Spleen (tissue), 13 donors: ENCODE results near the gene S100A13. TPM values are rescaled to one million over a fixed set of nuclear protein-coding genes. Genes with fewer than 3 reads are reported as not detected.
A peak's percentile ranks its signal among the peaks of the same experiment; 100 is the strongest.
"Not testable (repeated sequence)": the region's sequence is repeated elsewhere in the genome, so short reads cannot be mapped to it uniquely, and the experiment has no call there.

Experiments
- DNase-seq: peaks from one replicate; pipeline ENCODE4 v3.0.0-alpha.2; 2020
- H3K27ac ChIP-seq, 8 donors: fragments of 200-600 bp; sonication (generic) in 7 of 8; 1 replicate in 4 of 8; 2 replicates in 4 of 8; pipeline versions ENCODE4 v1.5.0 to v1.8.0; 2016 to 2021; ENCODE audit warnings: inconsistent platforms in 4 of 8, mild to moderate bottlenecking in 4 of 8, moderate library complexity in 1 of 8
- H3K27me3 ChIP-seq, 7 donors: fragments of 200-600 bp; sonication (generic) in 6 of 7; replicated peaks in 1 of 7; 1 replicate in 4 of 7; 2 replicates in 3 of 7; pipeline versions ENCODE4 v1.5.0 to v1.8.0; 2016 to 2021; ENCODE audit warnings: inconsistent platforms in 3 of 7, mild to moderate bottlenecking in 1 of 7
- H3K36me3 ChIP-seq, 6 donors: fragments of 200-600 bp; sonication (generic) in 5 of 6; 1 replicate in 4 of 6; 2 replicates in 2 of 6; pipeline versions ENCODE4 v1.5.0 to v1.8.0; 2016 to 2021; ENCODE audit warnings: inconsistent platforms in 2 of 6
- H3K4me1 ChIP-seq, 6 donors: fragments of 200-600 bp; sonication (generic) in 5 of 6; 1 replicate in 3 of 6; 2 replicates in 3 of 6; pipeline versions ENCODE4 v1.5.0 to v1.8.0; 2016 to 2021; ENCODE audit warnings: inconsistent platforms in 3 of 6
- H3K4me3 ChIP-seq, 8 donors: fragments of 200-600 bp; sonication (generic) in 7 of 8; 1 replicate in 4 of 8; 2 replicates in 4 of 8; pipeline versions ENCODE4 v1.5.0 to v1.8.0; 2016 to 2021; ENCODE audit warnings: inconsistent platforms in 4 of 8, mild to moderate bottlenecking in 4 of 8, moderate library complexity in 2 of 8
- H3K9me3 ChIP-seq, 8 donors: fragments of 200-600 bp; sonication (generic) in 7 of 8; 1 replicate in 4 of 8; 2 replicates in 4 of 8; pipeline versions ENCODE4 v1.5.0 to v1.8.0; 2016 to 2021; ENCODE audit warnings: inconsistent platforms in 4 of 8
- CTCF ChIP-seq, 11 experiments: fragments of 200-600 bp in 7 of 11; fragments of 450-650 bp in 4 of 11; sonication (generic) in 4 of 11; IDR thresholded peaks in 8 of 11; conservative IDR thresholded peaks in 3 of 11; 1 replicate in 7 of 11; 2 replicates in 4 of 11; pipeline versions ENCODE4 v1.4.0 to v1.8.0; 2016 to 2021; ENCODE audit warnings: antibody characterized with exemption in 11 of 11, inconsistent platforms in 4 of 11, mild to moderate bottlenecking in 1 of 11
- POLR2A ChIP-seq, 3 donors: fragments of 450-650 bp; IDR thresholded peaks; one replicate each; pipeline ENCODE4 v1.5.1; 2017; ENCODE audit warnings: antibody characterized with exemption in 3 of 3, mild to moderate bottlenecking in 1 of 3
- POLR2AphosphoS5 ChIP-seq, 3 donors: sonication (generic); formaldehyde crosslinking; IDR thresholded peaks; one replicate each; pipeline ENCODE4 v1.5.1; 2017; ENCODE audit warnings: antibody characterized with exemption in 3 of 3
- WGBS, 5 donors: extraction: QIAGEN DNeasy Blood & Tissue Kit in 3 of 5; methylation state at CpG; one replicate each; pipeline versions ENCODE4 v1.1.5 to v1.1.7; 2013 to 2018; 5-methylcytosine and 5-hydroxymethylcytosine counted together
- intact Hi-C: fragments of 100-400 bp; cut with DNase I; formaldehyde crosslinking; loops from one replicate; pipeline ENCODE4 v1.15.0; 2023; ENCODE audit warnings: low total_unique reads
- long read RNA-seq, 2 donors: transcript quantifications; one replicate each; lab custom pipeline, GENCODE V29; 2026
- polyA plus RNA-seq, 3 donors: library from polyadenylated mRNA; stranded (reverse); fragments of 200-250 nt; gene quantifications; one replicate each; pipeline ENCODE4 v1.2.1, GENCODE V29; 2013
- total RNA-seq, 7 donors: library from RNA; depleted of rRNA in 3 of 7; stranded (reverse); fragments of >200 nt in 3 of 7; fragmentation: NEBNext Ultra II Directional in 4 of 7; extraction: Animal tissue kit (Norgen Biotek cat#: 25700) in 4 of 7; gene quantifications; one replicate each; pipeline versions ENCODE4 v1.1.0 to v1.2.1, GENCODE V29; 2016 to 2021
- donor health status: healthy with polysubstance abuse.
- donor health status: DM: no; HTN: no; CAD: no; lungs with moderate emphysema.
- donor health status: DM: no; HTN: no; CAD: no.
- donor health status: Bipolar disorder and iron deficiency.
- donor health status: healthy.
- donor health status: DM: no; HTN: no; CAD: no.
- donor health status: DM: yes; HTN: yes; CAD: no.

The S100A13 gene
- total RNA-seq (100 to 1,000 TPM in 1 of 7 donors, 10 to 100 TPM in 6; 48.8 to 103 (median 72.4) TPM), polyA plus RNA-seq (100 to 1,000 TPM; 118 to 146 (median 143) TPM)
- long read RNA-seq, donor 1, partial matches to known transcripts, result 105 of 106 reads
- long read RNA-seq, donor 1, other reads (novel, unspliced or antisense), result 0 of 106 reads
- long read RNA-seq, donor 2, partial matches to known transcripts, result 55 of 57 reads
- long read RNA-seq, donor 2, other reads (novel, unspliced or antisense), result 0 of 57 reads

DNA sequence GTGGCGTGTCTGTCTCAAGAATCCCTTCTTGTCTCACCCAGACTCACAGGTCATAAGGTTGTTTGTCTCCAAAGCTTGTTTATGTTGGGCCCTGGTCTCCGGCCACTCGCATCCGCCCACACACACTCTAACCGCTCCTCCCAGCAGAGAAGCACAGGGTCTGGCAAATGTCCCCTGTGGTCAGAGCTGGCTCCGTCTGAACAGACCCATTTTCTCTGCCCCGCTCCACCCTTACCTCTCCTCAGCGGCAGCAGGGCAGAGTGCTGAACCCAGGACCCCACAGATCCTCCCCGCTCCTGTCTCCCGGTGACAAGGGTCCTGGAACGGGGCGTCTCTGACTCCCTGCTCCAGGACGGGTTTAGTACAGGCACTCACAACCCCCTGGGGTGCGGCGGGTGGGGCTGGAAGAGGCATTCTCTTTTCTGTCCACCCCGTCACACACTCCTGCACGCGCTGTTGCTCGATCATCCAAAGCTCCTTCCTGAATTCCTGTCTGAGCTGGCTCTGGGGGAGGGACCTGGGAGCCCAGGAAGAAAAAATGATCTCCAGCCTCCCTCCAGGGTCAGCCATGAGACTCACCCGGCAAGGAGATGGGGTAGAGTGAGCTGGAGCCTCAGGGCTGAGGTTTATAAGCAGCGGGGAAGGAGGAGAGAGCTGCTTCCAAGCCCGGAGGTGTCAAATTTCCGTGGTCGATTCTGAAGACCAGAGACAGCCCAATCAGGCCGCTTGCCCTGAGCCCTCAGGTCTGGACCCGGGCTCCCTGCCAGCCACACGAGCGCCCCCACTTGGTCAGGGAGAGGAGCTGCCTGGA, at the start of gene S100A13:
Gene S100A13, minus strand, starts transcription at position 602 of the 811 bp plus-strand sequence. CDS start 1,033 bp downstream, outside the sequence.
- Histone ChIP-seq H3K27ac (peak within 1 kb of the TSS; percentile 62 to 87 (median 81)), H3K36me3 (peaks cover 0 to 11% (median 0%) of the 10 kb centered on the region in 6 donors), H3K4me1 (peaks cover 0 to 84% (median 32%) of the 10 kb centered on the region in 6 donors), H3K27me3 (no peaks in the 10 kb centered on the region), H3K4me3 (peak within 1 kb of the TSS in 7 of 8 donors; percentile 28 to 62 (median 32)), H3K9me3 (no peaks in the 10 kb centered on the region)
- TF ChIP-seq POLR2A (IDR thresholded peaks at IDR 0.05) (no peak), CTCF (IDR thresholded peaks at IDR 0.05 in 8 of 11, conservative IDR thresholded peaks at IDR 0.05 in 3 of 11) (peak in 8 of 11 experiments; percentile 23 to 51 (median 38)), POLR2AphosphoS5 (IDR thresholded peaks at IDR 0.05) (peak; percentile 63 to 81 (median 66))
- DNase-seq, result peak; percentile 85
- intact Hi-C loops, result no loop called here
- WGBS, 5 donors, result 22 to 49% (median 39%) methylated on average over 25 to 28 of the region's 28 CpGs

DNA sequence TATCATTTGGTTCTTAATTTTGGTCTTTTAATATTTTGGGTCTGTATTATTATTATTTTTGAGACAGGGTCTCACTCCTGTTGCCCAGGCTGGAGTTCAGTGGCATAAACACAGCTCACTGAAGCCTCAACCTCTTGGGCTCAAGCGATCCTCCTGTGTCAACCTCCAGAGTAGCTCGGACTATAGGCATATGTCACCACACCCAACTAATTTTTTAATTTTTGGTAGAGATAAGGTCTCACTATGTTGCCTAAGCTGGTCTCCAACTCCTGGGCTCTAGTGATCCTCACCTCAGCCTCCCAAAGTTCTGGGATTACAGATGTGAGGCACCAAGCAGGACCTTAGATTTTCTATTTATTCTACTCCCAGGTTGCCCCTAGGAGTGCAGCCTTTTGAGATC, 46.2 kb upstream of the S100A13 start:
- intact Hi-C loops, result no loop called here
- Histone ChIP-seq H3K36me3 (peaks cover 0 to 13% (median 9%) of the 10 kb centered on the region in 6 donors), H3K27ac (no peak overlapping the region), H3K4me1 (peaks cover 27 to 44% (median 38%) of the 10 kb centered on the region in 6 donors), H3K9me3 (no peaks in the 10 kb centered on the region), H3K4me3 (no peak overlapping the region), H3K27me3 (peaks cover 4 to 18% (median 8%) of the 10 kb centered on the region in 7 donors)
- TF ChIP-seq CTCF (IDR thresholded peaks at IDR 0.05 in 8 of 11, conservative IDR thresholded peaks at IDR 0.05 in 3 of 11) (no peak), POLR2AphosphoS5 (IDR thresholded peaks at IDR 0.05) (no peak), POLR2A (IDR thresholded peaks at IDR 0.05) (no peak)
- 94 to 97% (median 95%) methylated on average over 2 of the region's 2 CpGs for WGBS, 5 donors
- no peak for DNase-seq

DNA sequence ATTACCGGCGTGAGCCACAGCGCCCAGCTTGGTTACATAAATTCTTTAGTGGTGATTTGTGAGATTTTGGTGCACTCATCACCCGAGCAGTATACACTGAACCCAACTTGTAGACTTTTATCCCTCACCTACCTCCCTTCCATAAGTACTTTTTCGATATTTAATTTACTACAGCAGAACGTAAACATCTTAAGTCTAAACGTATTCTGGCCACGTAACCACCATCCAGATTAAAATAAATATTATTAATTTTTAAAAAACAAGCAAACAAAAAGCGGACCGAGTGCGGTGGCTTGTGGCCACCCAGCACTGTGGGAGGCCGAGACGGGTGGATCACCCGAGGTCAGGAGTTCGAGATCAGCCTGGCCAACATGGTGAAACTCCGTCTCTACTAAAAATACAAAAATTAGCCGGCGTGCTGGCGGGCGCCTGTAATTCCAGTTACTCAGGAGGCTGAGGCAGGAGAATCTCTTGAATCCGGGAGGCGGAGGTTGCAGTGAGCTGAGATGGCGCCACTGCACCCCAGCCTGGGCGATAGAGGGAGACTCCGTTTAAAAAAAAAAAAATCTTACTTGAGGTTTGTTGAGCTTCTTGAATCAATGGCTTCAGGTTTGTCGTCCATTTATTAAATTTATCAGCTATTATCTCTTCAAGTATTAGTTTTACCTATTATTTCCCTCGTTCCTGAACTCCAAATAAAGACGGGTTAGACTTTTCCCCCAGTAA, 44.5 kb upstream of the S100A13 start:
- peak in 2 of 11 experiments; percentile 8 to 20 for TF ChIP-seq CTCF (IDR thresholded peaks at IDR 0.05 in 8 of 11, conservative IDR thresholded peaks at IDR 0.05 in 3 of 11)
- intact Hi-C loops, H3K27me3 ChIP-seq, H3K9me3 ChIP-seq: not testable (repeated sequence)
- peaks cover 15 to 42% (median 34%) of the 10 kb centered on the region in 6 donors for H3K4me1 ChIP-seq
- H3K4me3 ChIP-seq, result peak overlapping the region; percentile 38 to 85 (median 76)
- peaks cover 0 to 30% (median 26%) of the 10 kb centered on the region in 6 donors for H3K36me3 ChIP-seq
- 7 to 10% (median 8%) methylated on average over 28 of the region's 28 CpGs for WGBS, 5 donors
- peak overlapping the region; percentile 82 to 94 (median 90) for H3K27ac ChIP-seq
- DNase-seq, result peak; percentile 84
